ENCODE data around the gene EPG5.

Gene EPG5

GRCh38 chr18:45836242-45837205, 130.6 kb downstream of the EPG5 start:
- TF ChIP-seq CTCF (IDR thresholded peaks at IDR 0.05; ENCODE audit: insufficient read depth, low read length, poor library complexity, severe bottlenecking): no peak
- DNase-seq (ENCODE audit: extremely low read depth, insufficient read length): no peak
- Histone ChIP-seq H3K27me3 (replicated peaks; ENCODE audit: control insufficient read depth, insufficient read depth, low read length) (no peaks in the 10 kb centered on the region; the same call in 1 of the 2 replicates), H3K36me3 (ENCODE audit: control insufficient read depth, insufficient read depth, low read length) (no peaks in the 10 kb centered on the region), H3K4me3 (replicated peaks; ENCODE audit: low read depth, low read length) (no peak overlapping the region)

- Histone ChIP-seq H3K36me3 (ENCODE audit: control insufficient read depth, insufficient read depth, low read length) (no peaks in the 10 kb centered on the region), H3K27me3 (replicated peaks; ENCODE audit: control insufficient read depth, insufficient read depth, low read length) (no peaks in the 10 kb centered on the region; the same call in 1 of the 2 replicates), H3K4me3 (replicated peaks; ENCODE audit: low read depth, low read length) (no peak overlapping the region)
- no peak for DNase-seq (ENCODE audit: extremely low read depth, insufficient read length)
- TF ChIP-seq CTCF (IDR thresholded peaks at IDR 0.05; ENCODE audit: insufficient read depth, low read length, poor library complexity, severe bottlenecking): no peak
Measured at GRCh38 chr18:45835057-45835636, 132.0 kb downstream of the EPG5 start.

- Histone ChIP-seq H3K27me3 (replicated peaks; ENCODE audit: control insufficient read depth, insufficient read depth, low read length) (no peaks in the 10 kb centered on the region; the same call in 1 of the 2 replicates), H3K4me3 (replicated peaks; ENCODE audit: low read depth, low read length) (no peak overlapping the region), H3K36me3 (ENCODE audit: control insufficient read depth, insufficient read depth, low read length) (no peaks in the 10 kb centered on the region)
- no peak for DNase-seq (ENCODE audit: extremely low read depth, insufficient read length)
- TF ChIP-seq CTCF (IDR thresholded peaks at IDR 0.05; ENCODE audit: insufficient read depth, low read length, poor library complexity, severe bottlenecking): no peak
Measured at GRCh38 chr18:45834306-45834705, 132.8 kb downstream of the EPG5 start.

GRCh38 chr18:45833846-45834245, 133.3 kb downstream of the EPG5 start:
- Histone ChIP-seq H3K27me3 (replicated peaks; ENCODE audit: control insufficient read depth, insufficient read depth, low read length) (no peaks in the 10 kb centered on the region; the same call in 1 of the 2 replicates), H3K36me3 (ENCODE audit: control insufficient read depth, insufficient read depth, low read length) (no peaks in the 10 kb centered on the region), H3K4me3 (replicated peaks; ENCODE audit: low read depth, low read length) (no peak overlapping the region)
- DNase-seq (ENCODE audit: extremely low read depth, insufficient read length): no peak
- no peak for TF ChIP-seq CTCF (IDR thresholded peaks at IDR 0.05; ENCODE audit: insufficient read depth, low read length, poor library complexity, severe bottlenecking)

- DNase-seq (ENCODE audit: extremely low read depth, insufficient read length): no peak
- no peak for TF ChIP-seq CTCF (IDR thresholded peaks at IDR 0.05; ENCODE audit: insufficient read depth, low read length, poor library complexity, severe bottlenecking)
- Histone ChIP-seq H3K36me3 (ENCODE audit: control insufficient read depth, insufficient read depth, low read length) (no peaks in the 10 kb centered on the region), H3K4me3 (replicated peaks; ENCODE audit: low read depth, low read length) (no peak overlapping the region), H3K27me3 (replicated peaks; ENCODE audit: control insufficient read depth, insufficient read depth, low read length) (no peaks in the 10 kb centered on the region)
Measured at GRCh38 chr18:45830917-45831316, 136.2 kb downstream of the EPG5 start.
